HTR-8/SVneo (cell line): ENCODE data around the gene HCAR2.
"Not testable (repeated sequence)": the region's sequence is repeated elsewhere in the genome, so short reads cannot be mapped to it uniquely, and the experiment has no call there.

Source experiments
- DNase-seq: peaks from one replicate; pipeline ENCODE4 v3.0.0; 2011; ENCODE audit warnings: low spot score, mixed read lengths; ENCODE audit not compliant: insufficient read length
- FAIRE-seq: peaks from 2 replicates; lab custom pipeline; 2011; peaks lifted over from hg19 to GRCh38; lab: Jason Lieb, UNC

The HCAR2 gene

DNA sequence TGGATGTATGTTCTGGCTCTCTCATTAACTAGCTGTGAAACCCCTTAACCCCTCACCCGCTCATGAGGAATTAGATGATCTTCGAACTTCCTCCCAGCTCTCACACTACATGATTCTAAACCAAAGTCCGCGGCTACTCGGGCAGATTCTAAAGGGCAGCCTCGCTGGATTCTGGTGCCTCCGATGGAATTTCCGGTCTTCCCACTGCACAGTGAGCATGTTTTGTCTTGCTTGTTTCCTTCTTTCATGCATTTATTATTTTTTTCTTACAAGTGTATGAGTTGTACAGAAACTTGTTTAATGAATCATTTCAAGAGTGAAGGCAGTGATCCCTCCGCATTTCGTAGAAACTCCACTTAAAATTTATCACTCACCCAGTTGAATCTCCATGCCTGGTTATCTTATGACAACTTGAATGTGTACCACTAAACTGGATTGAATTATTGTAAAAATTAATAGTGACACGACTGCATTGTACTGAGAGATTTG lies 17.9 kb upstream of the HCAR2 start:
- FAIRE-seq = no peak
- DNase-seq = no peak

DNA sequence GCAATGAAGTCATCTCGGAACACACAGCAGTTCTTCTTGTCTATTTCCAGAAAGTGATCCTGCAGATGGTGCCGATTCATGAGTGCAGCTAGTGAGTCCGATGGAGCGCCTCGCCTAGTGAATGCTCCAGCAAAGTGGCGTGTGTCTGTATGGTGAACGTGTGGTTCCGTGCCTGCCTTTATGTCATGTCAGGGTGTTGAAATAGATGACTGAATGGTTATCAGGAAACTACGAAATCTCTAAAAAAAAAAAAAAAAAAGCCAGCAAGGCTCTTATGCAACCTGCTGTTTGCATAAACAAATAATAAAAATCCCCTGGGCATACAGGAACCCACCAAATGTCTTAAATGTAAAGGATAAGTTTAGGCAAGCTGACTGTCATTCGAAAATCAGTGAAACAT lies 13.5 kb upstream of the HCAR2 start, which contains the start of gene HCAR3:
HCAR3 (minus strand) TSS at position 154 of the 400 bp plus-strand sequence; CDS start at position 80, 74 bp downstream.
- not testable (repeated sequence) for FAIRE-seq

DNA sequence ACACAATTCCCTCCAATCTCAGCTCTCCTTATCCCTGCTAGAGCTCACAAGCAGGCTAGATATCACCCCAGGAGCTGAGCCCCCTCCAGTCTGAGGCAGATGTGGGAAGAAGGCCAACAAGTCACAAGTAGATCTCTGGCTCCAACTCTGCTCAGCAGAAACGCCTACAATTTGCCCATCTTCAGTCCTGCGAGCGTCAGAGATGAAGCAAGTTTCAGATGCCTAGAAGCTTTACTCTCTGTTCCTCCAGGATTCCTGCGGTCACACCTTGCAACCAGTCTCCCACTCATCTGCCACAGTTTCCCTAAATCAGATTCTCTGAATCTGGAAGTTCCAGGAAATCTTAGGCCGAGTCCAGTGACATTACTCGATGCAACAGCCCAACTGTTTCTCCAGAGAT lies 12.1 kb upstream of the HCAR2 start:
- DNase-seq, FAIRE-seq: not testable (repeated sequence)

More for the DNA sequence above, 13.5 kb upstream of the HCAR2 start, which contains the start of gene HCAR3:
- not testable (repeated sequence) for DNase-seq

DNA sequence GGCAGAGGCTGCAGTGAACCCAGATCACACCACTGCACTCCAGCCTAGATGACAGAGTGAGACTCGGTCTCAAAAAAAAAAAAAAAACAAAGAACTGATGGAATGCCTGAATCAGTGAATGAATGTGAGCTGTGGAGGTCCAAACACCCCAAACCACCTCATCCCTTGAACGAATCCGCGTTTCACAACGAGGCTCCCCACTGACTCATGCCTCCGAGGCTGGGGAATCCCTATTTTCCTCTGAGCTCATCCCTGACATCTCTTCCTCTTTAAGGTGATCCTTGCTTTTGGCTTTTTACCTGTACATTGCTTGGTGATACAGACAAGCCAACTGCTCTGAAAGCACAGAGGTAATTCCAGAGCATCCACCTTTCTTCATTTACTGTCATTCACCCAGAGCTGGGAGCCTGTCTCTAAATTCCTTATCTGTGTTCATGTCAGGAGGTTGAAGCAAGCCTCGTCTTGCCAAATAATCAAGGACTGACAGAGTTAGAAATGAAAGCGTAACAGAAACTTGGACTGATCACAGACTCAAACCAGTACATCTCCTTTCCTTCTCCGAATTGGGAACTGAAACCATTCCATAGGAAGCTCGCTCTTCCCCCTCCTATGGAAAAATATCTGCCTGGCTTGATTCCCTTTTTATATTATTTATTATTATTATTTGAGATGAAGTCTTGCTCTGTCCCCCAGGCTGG lies 10.5 kb upstream of the HCAR2 start:
- FAIRE-seq = peak; percentile 80
- DNase-seq = not testable (repeated sequence)

DNA sequence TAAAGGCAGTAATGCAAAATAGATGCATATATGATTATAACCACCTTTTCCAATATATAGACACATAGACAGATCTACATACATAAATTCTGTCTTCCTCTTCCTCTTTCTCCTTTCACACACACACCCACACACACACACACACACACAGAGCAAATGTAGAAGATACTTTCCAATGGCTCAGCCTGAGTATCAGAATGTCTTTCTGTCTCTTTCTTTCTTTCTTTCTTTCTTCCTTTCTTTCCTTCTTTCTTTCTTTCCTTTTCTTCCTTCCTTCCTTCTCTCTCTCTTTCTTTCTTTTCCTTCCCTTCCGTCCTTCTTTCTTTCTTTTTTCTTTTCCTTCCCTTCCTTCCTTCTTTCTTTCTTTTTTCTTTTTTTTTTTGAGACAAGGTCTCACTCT lies 8.1 kb upstream of the HCAR2 start:
- FAIRE-seq, DNase-seq: not testable (repeated sequence)

DNA sequence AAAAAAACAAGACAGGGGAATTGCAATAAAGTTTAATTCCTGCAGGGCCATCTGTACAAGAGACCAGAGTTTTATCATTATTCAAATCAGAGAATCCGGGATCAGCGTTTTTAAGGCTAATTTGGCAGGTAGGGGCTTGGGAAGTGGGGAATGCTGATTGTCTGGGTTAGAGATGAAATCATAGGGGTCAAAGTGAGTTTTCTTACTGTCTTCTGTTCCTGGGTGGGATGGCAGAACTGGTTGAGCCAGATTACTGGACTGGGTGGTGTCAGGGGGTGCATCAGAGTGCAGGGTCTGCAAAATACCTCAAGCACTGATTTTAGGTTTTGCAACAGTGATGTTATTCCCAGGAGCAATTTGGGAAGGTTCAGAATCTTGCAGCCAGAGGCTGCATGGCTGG lies 7.2 kb upstream of the HCAR2 start:
- FAIRE-seq, DNase-seq: not testable (repeated sequence)

DNA sequence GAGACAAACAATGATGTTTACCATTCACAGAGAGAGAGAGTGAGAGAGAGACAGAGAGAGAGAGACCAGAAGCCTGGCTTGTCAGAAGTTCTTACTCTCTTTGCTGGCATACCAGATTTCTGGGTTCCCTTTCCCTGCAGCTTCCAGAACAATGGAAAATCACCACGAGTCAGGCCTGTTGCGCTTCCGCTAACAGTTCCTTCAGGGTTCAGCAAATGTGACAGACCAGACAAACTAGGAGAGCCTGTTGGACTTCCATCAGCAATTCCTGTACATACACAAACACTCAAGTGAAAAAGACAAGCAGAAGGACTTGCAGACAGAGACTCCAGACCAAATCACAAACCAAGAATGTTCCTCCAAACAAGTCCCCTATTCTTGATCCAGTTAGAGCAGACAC lies 6.1 kb upstream of the HCAR2 start:
- not testable (repeated sequence) for DNase-seq, FAIRE-seq

DNA sequence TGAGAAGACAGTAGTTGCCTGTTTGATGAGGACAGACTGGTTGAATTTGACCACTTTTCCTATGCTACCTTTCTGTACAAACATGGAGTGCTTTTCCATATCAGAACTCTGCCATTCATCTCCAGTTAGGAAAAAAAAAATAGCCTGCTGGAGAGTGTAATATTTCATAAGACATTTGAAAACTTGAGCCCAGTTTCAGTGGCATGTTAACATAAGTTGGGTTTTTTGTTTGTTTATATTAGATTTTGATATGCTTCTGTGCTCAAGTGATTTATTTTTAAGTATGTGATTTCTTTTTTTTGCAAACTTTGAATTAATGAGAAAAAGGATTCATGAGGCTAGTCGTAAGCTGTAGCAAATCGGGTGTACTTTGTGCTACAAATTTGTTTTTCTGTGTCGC lies 684 bp upstream of the HCAR2 start:
- DNase-seq, FAIRE-seq: not testable (repeated sequence)

DNA sequence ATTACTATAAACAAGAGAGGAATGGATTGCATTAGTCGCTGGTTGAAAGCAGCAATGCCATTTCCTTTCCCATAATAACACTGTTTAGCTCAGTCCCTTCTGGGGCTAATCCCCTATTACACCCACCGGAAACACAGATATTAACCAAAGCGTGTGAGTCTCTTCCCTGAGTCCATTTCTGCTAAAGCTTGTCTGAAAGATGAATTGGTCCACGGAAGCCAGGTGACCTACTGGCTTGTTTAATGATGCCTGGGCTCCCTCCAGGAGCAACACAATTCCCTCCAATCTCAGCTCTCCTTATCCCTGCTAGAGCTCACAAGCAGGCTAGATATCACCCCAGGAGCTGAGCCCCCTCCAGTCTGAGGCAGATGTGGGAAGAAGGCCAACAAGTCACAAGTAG lies 1.7 kb downstream of the HCAR2 start:
- not testable (repeated sequence) for FAIRE-seq, DNase-seq

DNA sequence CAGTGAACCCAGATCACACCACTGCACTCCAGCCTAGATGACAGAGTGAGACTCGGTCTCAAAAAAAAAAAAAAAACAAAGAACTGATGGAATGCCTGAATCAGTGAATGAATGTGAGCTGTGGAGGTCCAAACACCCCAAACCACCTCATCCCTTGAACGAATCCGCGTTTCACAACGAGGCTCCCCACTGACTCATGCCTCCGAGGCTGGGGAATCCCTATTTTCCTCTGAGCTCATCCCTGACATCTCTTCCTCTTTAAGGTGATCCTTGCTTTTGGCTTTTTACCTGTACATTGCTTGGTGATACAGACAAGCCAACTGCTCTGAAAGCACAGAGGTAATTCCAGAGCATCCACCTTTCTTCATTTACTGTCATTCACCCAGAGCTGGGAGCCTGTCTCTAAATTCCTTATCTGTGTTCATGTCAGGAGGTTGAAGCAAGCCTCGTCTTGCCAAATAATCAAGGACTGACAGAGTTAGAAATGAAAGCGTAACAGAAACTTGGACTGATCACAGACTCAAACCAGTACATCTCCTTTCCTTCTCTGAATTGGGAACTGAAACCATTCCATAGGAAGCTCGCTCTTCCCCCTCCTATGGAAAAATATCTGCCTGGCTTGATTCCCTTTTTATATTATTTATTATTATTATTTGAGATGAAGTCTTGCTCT lies 3.0 kb downstream of the HCAR2 start:
- DNase-seq, FAIRE-seq: not testable (repeated sequence)

DNA sequence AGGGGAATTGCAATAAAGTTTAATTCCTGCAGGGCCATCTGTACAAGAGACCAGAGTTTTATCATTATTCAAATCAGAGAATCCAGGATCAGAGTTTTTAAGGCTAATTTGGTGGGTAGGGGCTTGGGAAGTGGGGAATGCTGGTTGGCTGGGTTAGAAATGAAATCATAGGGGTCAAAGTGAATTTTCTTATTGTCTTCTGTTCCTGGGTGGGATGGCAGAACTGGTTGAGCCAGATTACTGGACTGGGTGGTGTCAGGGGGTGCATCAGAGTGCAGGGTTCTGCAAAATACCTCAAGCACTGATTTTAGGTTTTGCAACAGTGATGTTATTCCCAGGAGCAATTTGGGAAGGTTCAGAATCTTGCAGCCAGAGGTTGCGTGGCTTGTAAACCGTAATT lies 6.2 kb downstream of the HCAR2 start:
- FAIRE-seq, DNase-seq: not testable (repeated sequence)

DNA sequence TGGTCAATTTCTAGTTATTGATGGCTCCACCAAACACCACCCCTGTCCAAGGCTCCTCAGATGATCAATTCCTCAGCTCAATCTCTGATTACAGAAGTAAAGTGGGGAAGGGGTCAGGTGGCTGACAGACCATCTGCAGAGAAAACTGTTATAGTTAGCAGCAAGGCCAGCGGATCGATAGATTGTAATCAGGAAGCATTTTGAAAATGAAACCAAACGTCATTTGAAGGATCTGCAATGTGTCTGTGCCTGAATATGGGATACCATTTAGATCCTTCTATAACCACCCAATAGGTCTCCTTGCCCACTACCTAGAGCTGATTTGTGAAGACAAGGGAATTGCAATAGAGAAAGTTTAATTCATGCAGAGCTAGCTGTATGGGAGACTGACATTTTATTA lies 11.6 kb downstream of the HCAR2 start:
- DNase-seq = no peak
- FAIRE-seq = no peak

DNA sequence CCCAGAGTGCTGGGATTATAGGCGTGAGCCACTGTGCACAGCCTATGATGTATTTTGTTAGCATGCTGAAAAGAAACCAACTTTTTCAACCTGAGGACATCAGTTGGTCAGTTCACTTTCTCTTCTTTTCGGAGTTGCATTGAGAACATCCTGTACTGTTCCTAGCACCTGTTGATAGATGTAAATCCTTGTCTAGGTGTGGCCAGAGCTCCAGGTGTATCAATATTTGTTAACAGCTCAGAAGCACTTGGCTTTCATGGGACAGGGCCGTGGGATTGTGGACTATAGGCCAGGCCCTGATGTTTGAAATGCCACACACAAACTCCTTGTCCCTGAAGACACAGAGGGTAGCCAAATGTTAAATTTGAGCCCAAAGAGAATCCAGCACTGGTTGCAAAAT lies 14.9 kb downstream of the HCAR2 start:
- no peak for FAIRE-seq
- no peak for DNase-seq

DNA sequence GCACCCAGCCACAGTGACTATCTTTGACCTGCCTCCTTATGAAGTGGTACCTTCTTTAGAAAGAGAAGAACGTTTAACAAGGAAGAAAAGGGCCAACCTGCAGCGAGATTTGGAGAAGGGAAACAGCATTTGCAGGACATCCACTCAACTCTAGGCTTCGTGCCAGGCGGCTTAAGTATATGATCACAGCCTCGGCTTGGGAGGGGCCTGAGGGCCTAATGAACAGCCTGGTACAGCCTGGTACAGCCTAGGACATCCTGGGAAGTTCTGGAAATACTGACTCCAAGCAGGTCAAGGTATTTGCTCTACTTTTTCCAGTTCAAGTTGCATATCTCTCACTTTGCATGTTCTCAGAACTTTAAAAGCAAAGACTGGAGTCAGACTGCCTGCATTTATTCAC lies 16.1 kb downstream of the HCAR2 start:
- no peak for FAIRE-seq
- DNase-seq = no peak

DNA sequence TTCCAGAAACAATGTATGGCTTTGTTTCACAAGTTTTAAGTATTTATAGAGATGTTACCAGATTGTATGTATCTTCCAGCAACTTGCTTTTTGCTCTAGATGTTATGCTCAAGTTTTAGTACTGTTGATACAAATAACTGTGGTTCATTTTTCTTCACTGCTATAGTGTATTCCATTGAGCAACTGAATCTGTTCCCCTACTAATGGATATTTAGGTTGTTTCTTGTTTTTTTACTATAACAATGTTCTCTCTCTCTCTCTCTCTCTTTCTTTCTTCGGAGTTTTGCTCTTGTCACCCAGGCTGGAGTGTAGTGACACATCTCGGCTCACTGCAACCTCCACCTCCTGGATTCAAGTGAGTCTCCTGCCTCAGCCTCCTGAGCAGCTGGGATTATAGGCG lies 16.6 kb downstream of the HCAR2 start:
- DNase-seq = no peak
- no peak for FAIRE-seq

DNA sequence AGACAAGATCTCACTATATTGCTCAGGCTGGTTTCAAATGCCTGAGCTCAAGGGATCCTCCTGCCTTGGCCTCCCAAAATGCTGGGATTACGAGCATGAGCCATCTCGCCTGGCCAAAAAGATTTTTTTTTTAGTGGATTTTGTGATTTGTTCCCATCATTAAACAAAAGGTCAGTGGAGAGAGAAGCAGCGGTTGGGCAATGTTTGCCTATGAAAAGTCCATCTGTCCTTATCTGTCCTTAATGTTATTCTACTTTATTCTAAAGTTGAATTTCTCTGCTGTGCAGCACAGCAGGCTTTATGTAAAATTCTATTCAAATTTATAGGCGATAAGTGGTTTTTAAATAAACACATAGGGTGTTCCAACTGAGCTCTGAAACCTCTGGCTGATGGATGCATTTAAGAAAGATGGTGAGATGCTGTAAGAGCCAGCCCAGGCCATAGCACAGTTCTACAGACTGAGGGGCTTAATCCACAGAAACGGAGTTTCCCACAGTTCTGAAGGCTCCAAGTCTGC lies 18.8 kb downstream of the HCAR2 start:
- DNase-seq = no peak
- no peak for FAIRE-seq

DNA sequence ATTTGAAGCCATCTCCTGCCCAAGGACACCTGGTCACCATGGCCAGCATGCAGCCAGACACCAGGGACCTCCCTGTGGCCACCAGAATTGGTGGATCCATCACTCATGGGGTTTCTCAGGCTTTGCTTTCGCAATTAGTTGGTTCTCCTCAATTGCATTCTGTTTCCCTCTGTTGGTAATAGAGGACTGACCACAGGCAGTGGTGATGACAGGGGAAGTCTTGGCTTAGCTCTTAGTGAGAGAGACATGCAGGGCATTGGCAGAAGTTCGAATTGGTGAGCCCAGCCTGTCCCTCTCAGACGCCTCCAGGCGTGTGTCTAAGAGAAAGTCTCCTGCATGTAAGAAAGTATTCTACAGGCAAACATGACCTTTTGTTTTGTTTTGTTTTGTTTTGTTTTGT lies 21.3 kb downstream of the HCAR2 start:
- DNase-seq (no peak), FAIRE-seq (no peak)

DNA sequence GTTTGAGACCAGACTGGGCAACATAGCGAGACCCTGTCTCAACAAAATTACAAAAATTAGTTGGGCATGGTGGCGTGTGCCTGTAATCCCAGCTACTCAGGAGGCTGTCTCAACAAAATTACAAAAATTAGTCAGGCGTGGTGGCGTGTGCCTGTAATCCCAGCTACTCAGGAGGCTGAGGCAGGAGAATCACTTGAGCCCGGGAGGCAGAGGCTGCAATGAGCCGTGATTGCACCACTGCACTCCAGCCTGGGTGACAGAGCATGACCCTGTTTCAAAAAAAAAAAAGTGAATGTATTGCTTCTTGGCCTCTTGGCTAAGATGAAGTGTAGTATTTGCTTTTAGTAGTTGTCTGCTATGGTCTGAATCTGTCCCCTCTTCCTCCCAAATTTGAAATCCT lies 22.2 kb downstream of the HCAR2 start:
- not testable (repeated sequence) for DNase-seq, FAIRE-seq

DNA sequence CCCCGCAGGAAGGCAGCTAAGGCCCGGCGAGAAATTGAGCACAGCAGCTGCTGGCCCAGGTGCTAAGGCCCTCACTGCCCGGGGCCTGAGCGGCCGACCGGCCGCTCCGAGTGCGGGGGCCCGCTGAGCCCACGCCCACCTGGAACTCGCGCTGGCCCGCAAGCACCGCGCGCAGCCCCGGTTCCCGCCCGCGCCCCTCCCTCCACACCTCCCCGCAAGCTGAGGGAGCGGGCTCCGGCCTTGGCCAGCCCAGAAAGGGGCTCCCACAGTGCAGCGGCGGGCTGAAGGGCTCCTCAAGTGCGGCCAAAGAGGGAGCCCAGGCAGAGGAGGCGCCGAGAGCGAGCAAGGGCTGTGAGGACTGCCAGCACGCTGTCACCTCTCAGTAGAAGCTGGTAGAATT lies 26.4 kb downstream of the HCAR2 start:
- not testable (repeated sequence) for FAIRE-seq, DNase-seq

DNA sequence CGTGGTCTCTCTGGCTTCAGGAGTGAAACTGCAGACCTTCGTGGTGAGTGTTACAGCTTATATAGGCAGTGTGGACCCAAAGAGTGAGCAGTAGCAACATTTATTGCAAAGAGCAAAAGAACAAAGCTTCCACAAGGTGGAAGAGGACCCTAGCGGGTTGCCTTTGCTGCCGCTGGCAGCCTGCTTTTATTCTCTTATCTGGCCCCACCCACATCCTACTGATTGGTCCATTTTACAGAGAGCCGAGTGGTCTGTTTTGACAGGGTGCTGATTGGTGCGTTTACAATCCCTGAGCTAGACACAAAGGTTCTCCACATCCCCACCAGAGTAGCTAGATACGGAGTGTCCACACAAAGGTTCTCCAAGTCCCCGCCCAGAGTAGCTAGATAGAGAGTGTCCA lies 27.1 kb downstream of the HCAR2 start:
- FAIRE-seq = not testable (repeated sequence)

DNA sequence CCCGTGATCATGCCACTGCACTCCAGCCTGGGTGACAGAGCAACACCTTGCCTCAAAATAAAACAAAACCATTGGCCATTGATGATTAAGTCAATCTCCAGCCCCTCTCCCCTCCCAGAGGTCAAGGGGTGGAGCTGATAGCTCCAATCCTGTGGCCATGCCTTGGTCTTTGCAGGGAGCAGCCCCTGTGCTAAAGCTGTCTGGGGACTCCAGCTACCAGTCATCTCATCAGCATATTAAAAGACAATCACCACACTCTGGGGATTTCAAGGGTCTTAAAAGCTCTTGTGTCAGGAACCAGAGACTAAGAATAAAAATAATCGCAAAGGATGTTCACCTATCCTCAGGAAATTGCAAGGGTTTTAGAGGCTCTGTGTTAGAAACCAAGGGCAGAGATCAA lies 30.6 kb downstream of the HCAR2 start:
- DNase-seq = no peak
- no peak for FAIRE-seq

More for the DNA sequence above, 27.1 kb downstream of the HCAR2 start:
- DNase-seq = not testable (repeated sequence)
